Amniotic epithelial cell (primary cell): ENCODE measurements around the gene NT5M.

ENCODE experiments used
- DNase-seq: peaks from one replicate; pipeline ENCODE4 v3.0.0-alpha.2; 2010; ENCODE audit warnings: low read depth

The NT5M gene

DNA sequence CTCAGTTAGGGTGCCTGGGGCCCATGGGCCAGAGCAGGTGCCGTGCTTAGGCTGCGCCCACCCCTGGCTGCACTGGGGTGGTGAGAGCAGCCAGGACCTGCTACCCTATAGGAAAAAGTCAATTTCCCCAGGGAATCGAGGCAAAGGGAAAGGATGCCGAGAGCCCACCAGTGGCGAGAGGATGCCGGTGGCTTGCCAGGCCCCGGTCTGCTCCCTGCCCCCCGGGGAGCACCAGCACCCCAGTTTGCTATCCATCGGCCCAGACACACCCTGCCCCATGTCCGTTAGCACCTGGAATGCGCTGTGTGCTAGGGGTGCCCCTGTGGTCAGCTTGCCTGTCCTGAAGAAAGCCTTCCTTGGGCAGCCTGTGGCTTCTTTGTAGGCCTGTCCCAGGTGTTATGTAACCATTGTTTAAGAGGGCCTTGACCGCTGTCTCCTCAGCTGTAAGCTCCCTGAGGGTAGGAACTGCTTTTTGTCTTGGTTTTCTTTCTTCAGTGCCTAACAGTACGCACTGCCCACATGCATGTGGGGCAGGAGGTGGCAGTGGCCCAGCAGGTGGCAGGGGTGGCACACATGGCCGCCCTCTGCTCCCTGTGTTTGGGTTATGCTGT lies 40.8 kb downstream of the NT5M start:
- no peak for DNase-seq

GRCh38 chr17:17344507-17345293 lies 41.5 kb downstream of the NT5M start:
- no peak for DNase-seq

- no peak for DNase-seq
These were observed 42.1 kb downstream of the NT5M start for GRCh38 chr17:17345294-17345597.

DNA sequence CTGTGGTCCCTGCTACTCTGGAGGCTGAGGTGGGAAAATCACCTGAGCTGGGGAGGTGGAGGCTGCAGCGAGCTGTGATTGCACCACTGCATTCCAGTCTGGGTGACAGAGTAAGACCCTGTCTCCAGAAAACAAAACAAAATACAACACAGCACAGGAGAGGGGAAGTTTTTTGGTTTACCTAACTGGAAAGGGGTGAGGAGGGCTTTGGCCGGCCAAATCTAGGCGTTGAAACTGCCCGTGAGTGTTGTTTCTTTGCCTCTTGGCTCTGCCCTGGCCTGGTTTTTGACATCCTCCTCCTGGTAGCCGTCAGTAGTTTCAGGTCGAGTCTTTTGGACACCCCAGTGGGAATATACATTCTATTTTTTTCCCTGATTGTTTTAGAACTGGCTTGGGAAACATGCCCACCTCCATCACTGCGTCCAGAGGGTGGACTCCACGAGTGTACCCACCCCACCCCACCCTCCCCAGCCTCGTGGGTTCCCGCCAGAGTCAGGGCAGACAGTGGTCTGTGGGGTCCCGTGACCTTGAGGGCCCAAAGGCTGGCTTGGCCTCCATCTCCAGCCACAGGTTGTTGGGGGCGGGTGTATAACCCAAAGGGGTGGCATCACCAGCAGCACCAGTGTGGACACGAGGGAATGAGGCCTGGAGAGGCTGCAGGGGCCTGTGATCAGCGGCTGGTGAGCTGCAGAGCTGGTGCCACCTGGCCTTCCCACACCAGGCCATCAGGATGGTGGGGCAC lies 42.7 kb downstream of the NT5M start:
- DNase-seq = no peak

DNA sequence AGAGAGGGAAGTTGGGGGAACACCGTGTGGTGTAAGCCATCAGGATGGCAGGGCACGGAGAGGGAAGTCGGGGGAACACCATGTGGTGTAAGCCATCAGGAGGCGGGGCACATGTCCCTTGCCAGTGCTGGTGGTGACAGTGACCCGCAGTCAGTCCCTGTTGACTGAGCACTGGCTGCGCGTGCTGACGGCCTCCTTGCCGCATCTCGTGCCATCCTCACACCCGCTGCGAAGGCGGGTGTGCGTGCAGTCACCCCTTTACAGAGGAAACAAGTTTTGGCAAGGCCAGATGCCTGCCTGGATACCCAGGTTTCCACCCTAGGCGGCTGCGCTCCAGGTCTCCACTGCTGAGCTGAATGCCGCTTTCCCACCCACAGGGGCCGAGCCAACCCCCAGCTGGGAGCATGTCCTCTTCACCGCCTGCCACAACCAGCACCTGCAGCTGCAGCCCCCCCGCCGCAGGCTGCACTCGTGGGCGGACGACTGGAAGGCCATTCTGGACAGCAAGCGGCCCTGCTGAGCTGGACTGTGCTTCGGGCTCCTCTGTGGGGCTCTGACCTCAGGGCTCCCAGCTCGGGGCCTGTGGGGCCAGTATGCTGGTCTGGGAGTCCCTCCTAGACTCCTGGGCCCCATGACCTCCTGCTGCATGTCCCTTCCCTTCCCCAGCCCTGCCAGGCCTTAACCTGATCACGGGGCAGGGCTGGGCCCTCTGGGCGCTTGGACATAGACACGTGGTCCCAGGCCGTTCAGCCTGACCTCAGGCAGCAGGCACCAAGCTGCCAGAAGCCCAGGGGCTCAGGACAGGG lies 43.5 kb downstream of the NT5M start:
- no peak for DNase-seq

- no peak for DNase-seq
These were observed 44.2 kb downstream of the NT5M start for GRCh38 chr17:17347234-17347955.

GRCh38 chr17:17347956-17348871 lies 45.0 kb downstream of the NT5M start:
- no peak for DNase-seq

- peak; percentile 80 for DNase-seq
These were observed 45.9 kb downstream of the NT5M start for GRCh38 chr17:17348872-17349723.

GRCh38 chr17:17349724-17350106 lies 46.5 kb downstream of the NT5M start:
- DNase-seq = no peak

GRCh38 chr17:17350491-17351355 lies 47.5 kb downstream of the NT5M start:
- DNase-seq = peak; percentile 51

DNA sequence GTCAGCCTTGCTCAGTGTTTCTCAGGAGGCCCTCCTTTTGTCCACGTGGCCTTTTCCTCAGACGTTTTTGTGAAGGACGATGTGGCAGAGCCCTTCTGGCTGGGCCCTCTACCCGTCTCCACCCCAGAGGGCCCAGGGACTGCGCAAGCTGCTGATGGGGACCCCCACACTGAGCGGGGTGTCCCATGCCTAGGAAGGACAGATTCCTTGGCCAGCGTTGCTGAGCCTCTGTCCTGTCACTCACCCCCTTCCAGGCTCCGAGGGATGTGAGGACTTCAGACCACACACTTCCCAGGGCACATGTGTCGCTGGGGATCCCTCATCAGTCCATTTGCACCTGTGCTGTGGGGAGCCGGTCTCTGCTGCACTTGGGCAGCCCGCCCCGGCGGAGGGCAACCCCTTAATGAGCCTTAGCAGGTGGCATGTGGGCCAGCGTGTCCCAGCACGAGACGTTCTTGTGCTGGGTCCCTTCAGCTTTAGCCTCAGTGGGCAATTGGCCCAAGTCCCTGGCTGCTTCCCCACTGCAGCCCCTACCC lies 48.3 kb downstream of the NT5M start:
- no peak for DNase-seq

GRCh38 chr17:17351901-17352781 lies 49.0 kb downstream of the NT5M start:
- DNase-seq = peak; percentile 27

GRCh38 chr17:17352836-17353624 lies 49.9 kb downstream of the NT5M start:
- DNase-seq = no peak

DNA sequence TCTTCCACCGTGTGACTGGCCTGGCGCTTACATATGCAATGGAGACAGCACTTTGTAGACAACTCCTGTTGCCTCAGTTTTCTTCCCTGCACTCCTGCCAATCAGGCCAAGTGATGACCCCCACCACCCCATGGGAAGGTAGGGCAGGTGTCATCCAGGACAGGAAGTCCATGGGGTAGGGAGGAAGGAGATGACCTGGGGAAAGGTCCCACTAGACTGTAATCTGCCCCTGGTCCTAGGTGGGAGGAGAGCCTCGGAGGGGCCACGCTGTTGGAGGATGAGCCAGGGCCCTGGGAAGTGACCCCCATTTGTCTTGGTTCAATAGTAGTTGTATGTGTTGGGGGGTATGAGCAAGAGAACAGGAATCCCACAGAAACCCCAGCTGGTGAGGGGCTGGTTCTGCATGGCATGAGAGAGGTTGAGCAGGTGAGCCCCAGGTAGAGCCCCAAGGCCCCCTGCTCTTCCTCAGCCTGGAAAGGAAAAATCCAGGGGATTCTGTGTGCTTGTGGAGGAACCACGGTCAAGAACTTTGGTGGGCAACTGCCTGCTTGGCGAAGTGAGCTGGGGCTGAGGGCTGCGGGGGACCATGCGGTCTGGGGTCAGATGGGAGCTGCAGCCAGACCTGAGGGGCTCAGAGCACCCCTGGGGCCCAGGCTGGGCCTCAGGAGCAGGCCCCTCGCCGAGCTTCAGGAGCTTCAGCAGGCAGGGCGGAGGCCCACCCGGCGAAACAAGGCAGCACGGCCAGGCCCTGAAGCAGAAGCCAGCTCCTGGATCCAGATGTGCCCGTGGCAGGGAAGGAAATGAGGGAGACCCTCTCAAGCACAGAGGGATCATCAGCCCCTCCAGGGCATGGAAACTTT lies 50.7 kb downstream of the NT5M start:
- DNase-seq = no peak

- DNase-seq = peak; percentile 42
These were observed 51.6 kb downstream of the NT5M start for GRCh38 chr17:17354560-17355349.
